Testis (tissue), 2 donors: ENCODE measurements around the gene MARK2.

ENCODE experiments used
- POLR2A ChIP-seq: fragments of 450-650 bp; IDR thresholded peaks from one replicate; pipeline ENCODE4 v1.6.1; 2017; ENCODE audit warnings: antibody characterized with exemption, mild to moderate bottlenecking, moderate library complexity
- TF ChIP-seq, protein P1 (sequence below), 3 experiments: fragments of 450-650 bp in 2 of 3; fragments of 200-600 bp in 1 of 3; sonication (generic) in 1 of 3; IDR thresholded peaks; one replicate each; pipeline ENCODE4 v1.5.1; 2016 to 2019; ENCODE audit warnings: antibody characterized with exemption in 3 of 3, mild to moderate bottlenecking in 2 of 3, moderate library complexity in 1 of 3

DNA sequence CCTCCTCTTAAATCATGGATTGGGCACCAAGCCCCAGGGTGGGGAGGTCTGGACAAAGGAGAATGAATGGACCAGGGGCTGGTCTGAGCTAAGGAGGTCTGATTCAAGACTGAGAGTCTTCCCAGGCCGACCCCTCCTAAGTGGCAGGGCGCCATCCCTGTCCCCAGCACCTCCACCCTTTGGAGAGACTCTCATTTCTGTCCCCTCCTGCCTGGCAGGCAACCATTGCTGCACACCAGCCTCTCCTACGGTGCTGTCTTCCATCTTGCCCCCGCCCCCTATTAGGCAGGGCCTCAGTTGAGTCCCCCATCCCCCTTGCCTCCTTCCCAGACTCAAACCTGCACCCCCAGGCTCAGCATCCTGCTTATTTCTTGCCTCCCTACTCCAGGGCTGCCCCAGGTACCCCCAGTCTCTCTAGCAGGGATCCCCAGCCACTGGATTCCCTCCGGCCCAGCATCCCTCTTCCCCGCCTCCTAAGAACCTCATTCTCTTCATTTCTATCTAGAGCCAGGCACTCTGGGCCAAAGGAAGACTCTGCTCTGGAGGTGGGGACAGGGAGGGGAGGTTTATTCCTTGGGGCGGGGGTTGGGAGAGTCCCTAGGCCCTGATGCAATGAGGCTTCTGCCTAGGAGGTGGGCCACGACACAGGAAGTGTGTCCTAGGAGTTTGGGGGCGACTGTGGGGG is 79.7 kb downstream of the MARK2 start:
- TF ChIP-seq, protein P1, sequence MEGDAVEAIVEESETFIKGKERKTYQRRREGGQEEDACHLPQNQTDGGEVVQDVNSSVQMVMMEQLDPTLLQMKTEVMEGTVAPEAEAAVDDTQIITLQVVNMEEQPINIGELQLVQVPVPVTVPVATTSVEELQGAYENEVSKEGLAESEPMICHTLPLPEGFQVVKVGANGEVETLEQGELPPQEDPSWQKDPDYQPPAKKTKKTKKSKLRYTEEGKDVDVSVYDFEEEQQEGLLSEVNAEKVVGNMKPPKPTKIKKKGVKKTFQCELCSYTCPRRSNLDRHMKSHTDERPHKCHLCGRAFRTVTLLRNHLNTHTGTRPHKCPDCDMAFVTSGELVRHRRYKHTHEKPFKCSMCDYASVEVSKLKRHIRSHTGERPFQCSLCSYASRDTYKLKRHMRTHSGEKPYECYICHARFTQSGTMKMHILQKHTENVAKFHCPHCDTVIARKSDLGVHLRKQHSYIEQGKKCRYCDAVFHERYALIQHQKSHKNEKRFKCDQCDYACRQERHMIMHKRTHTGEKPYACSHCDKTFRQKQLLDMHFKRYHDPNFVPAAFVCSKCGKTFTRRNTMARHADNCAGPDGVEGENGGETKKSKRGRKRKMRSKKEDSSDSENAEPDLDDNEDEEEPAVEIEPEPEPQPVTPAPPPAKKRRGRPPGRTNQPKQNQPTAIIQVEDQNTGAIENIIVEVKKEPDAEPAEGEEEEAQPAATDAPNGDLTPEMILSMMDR (IDR thresholded peaks at IDR 0.05) = no peak
- TF ChIP-seq POLR2A = no peak
